RWPE2 (cell line): ENCODE results near the gene RSPH3.
A peak's percentile ranks its signal among the peaks of the same experiment; 100 is the strongest.
"Not testable (repeated sequence)": the region's sequence is repeated elsewhere in the genome, so short reads cannot be mapped to it uniquely, and the experiment has no call there.

Experiments
- ATAC-seq: fragments of 200-7000 bp; cut with Tn5 transposase; 3 replicates; pipeline ENCODE4 v1.9.1; 2021; ENCODE audit warnings: low read depth
- DNase-seq: peaks from one replicate; pipeline ENCODE4 v3.0.0-alpha.2; 2020; ENCODE audit warnings: low spot score
- H3K27ac ChIP-seq: fragments of 450-650 bp; 2 replicates; pipeline ENCODE4 v1.5.1; 2017; ENCODE audit warnings: mild to moderate bottlenecking; ENCODE audit not compliant: poor library complexity, severe bottlenecking
- H3K27me3 ChIP-seq: fragments of 250-450 bp; sonication (Bioruptor Pico); 2 replicates; pipeline ENCODE4 v1.5.1; 2021; ENCODE audit warnings: mild to moderate bottlenecking, moderate library complexity; ENCODE audit not compliant: insufficient read depth, poor library complexity, severe bottlenecking
- H3K36me3 ChIP-seq: fragments of 250-450 bp; sonication (Bioruptor Pico); 2 replicates; pipeline ENCODE4 v1.5.1; 2020; ENCODE audit warnings: low read depth, mild to moderate bottlenecking, moderate library complexity
- H3K4me1 ChIP-seq: fragments of 250-450 bp; sonication (Bioruptor Pico); 2 replicates; pipeline ENCODE4 v1.5.1; 2021; ENCODE audit warnings: mild to moderate bottlenecking, moderate library complexity; ENCODE audit not compliant: insufficient read depth, poor library complexity, severe bottlenecking
- H3K4me3 ChIP-seq: fragments of 250-450 bp; sonication (Bioruptor Pico); 2 replicates; pipeline ENCODE4 v1.5.1; 2021; ENCODE audit warnings: mild to moderate bottlenecking, moderate library complexity; ENCODE audit not compliant: severe bottlenecking
- H3K9me3 ChIP-seq: fragments of 250-450 bp; sonication (Bioruptor Pico); 2 replicates; pipeline ENCODE4 v1.5.1; 2021; ENCODE audit warnings: mild to moderate bottlenecking, moderate library complexity; ENCODE audit not compliant: severe bottlenecking
- TF ChIP-seq, protein P1 (sequence below): fragments of 450-650 bp; IDR thresholded peaks from one replicate; pipeline ENCODE4 v1.5.1; 2017; ENCODE audit warnings: mild to moderate bottlenecking, moderate library complexity; ENCODE audit not compliant: poor library complexity, severe bottlenecking

Gene RSPH3

DNA sequence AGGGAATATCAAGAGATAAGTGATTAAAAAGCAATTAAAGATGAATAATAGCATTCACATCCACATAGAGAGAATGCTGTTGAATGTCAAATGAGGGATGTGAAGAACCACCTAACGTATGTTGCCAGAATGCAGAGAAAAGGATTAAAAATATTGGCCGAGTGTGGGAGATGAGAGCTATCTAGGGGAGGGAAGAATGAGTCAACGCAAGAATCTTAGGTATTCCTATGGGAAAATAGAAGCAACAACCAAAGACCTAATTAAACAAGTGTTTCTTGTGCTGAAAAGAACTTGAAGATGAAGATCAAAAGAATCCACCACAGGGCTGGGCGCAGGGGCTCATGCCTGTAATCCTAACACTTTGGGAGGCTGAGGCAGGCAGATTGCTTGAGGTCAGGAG, 12.2 kb upstream of the RSPH3 start:
- no peak for DNase-seq

DNA sequence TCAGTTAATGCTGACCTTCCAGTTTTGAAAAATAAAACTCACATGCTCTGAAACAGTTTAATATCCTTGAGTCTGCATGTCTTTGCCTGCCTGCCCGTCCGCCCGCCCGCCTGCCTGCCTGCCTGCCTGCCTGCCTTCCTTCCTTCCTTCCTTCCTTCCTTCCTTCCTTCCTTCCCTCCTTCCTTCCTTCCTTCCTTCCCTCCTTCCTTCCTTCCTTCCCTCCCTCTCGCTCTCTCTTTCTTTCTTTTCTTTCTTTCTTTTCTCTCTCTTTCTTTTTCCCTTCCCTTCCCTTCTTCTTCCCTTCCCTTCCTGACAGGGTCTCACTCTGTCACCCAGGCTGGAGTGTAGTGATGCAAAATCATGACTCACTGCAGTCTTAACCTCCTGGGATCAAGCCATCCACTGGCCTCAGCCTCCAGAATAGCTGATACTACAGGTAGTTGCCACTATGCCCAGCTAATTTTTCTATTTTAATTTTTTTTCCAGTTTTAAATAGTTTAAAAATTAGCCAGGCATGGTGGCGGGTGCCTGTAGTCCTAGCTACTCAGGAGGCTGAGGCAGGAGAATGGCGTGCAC, 10.1 kb upstream of the RSPH3 start:
- H3K9me3 ChIP-seq, H3K27me3 ChIP-seq, H3K4me1 ChIP-seq, ATAC-seq, H3K27ac ChIP-seq, H3K36me3 ChIP-seq, H3K4me3 ChIP-seq, DNase-seq: not testable (repeated sequence)

More for the DNA sequence above, 12.2 kb upstream of the RSPH3 start:
- H3K9me3 ChIP-seq = peaks cover under 1% of the 10 kb centered on the region
- no peaks in the 10 kb centered on the region for H3K36me3 ChIP-seq
- no peak overlapping the region for H3K4me3 ChIP-seq
- H3K27ac ChIP-seq = no peak overlapping the region
- TF ChIP-seq, protein P1, sequence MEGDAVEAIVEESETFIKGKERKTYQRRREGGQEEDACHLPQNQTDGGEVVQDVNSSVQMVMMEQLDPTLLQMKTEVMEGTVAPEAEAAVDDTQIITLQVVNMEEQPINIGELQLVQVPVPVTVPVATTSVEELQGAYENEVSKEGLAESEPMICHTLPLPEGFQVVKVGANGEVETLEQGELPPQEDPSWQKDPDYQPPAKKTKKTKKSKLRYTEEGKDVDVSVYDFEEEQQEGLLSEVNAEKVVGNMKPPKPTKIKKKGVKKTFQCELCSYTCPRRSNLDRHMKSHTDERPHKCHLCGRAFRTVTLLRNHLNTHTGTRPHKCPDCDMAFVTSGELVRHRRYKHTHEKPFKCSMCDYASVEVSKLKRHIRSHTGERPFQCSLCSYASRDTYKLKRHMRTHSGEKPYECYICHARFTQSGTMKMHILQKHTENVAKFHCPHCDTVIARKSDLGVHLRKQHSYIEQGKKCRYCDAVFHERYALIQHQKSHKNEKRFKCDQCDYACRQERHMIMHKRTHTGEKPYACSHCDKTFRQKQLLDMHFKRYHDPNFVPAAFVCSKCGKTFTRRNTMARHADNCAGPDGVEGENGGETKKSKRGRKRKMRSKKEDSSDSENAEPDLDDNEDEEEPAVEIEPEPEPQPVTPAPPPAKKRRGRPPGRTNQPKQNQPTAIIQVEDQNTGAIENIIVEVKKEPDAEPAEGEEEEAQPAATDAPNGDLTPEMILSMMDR = no peak
- H3K27me3 ChIP-seq = no peaks in the 10 kb centered on the region
- H3K4me1 ChIP-seq = no peaks in the 10 kb centered on the region
- no peak for ATAC-seq

DNA sequence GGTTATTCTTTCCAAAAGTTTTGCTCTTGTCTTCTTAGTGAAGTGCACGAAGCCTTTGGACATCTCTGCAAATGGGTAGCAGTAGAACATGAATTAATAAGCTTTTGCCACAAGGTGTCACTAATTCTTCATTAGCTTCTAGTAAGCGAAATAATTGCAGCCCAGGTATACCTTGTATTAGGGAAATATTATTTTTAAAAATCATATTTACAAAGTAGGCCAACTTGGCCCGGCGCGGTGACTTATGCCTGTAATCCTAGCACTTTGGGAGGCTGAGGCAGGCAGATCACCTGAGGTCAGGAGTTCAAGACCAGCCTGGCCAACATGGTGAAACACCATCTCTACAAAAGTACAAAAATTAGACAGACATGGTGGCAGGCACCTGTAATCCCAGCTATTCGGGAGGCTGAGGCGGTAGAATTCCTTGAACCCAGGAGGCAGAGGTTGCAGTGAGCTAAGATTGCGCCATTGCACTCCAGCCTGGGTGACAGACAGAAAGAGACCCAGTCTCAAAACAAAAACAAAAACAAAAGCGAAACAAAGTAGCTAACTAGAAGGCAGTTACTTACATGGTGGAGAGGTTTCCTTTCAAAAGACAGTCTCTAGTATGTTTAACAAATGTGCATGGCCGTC, 8.8 kb upstream of the RSPH3 start:
- Histone ChIP-seq H3K27ac (no peak overlapping the region), H3K27me3 (no peaks in the 10 kb centered on the region), H3K9me3 (no peaks in the 10 kb centered on the region), H3K4me1 (no peaks in the 10 kb centered on the region), H3K4me3 (no peak overlapping the region), H3K36me3 (no peaks in the 10 kb centered on the region)
- 0 out of 3 replicates have a peak, but pooled peaks have one; percentile 45 for ATAC-seq
- TF ChIP-seq, protein P1 = peak; percentile 78
- DNase-seq = no peak

DNA sequence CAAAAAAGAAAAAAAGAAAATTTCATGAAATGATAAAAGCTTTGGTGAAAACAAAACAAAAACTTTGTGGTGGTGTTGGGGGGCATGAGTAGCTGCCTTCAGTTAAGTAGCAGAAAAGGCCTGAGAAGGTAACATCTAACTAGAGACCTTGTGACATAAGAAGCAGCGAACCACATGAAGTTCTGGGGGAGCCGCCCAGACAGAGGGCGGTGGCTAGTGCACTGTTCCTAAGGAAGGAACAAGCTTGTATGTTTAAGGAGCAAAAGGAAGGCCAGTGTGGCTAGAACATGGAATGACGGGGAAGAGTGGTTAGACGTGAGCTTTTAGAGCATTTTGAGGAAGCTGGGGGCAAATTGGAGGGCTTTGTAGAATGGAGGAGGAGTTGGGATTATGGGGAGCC, 7.5 kb upstream of the RSPH3 start:
- H3K9me3 ChIP-seq = no peaks in the 10 kb centered on the region
- no peaks in the 10 kb centered on the region for H3K36me3 ChIP-seq
- no peaks in the 10 kb centered on the region for H3K27me3 ChIP-seq
- no peak overlapping the region for H3K27ac ChIP-seq
- H3K4me1 ChIP-seq = peaks cover 4% of the 10 kb centered on the region
- no peak for DNase-seq
- TF ChIP-seq, protein P1 = no peak
- no peak overlapping the region for H3K4me3 ChIP-seq
- no peak for ATAC-seq

DNA sequence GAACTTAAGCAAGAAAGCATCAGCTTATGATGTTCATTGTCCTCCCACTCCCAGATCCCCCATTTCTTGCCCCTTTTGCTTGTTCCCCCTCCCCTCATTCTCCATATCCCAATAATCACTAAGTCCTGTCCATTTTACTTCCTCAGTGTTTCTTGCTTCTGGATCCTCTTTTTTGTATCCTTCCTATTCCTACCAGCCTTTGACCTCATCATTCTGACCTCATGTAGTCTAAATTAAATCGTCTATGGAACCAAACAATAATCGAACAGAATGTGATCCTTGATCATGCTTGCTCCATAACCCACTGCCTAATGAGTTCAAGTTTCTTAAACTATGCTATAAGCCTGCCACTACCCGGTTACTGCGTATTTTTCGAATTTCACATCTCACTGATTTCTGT, 5.4 kb upstream of the RSPH3 start:
- Histone ChIP-seq H3K27ac (no peak overlapping the region), H3K4me1 (peaks cover 15% of the 10 kb centered on the region), H3K9me3 (no peaks in the 10 kb centered on the region), H3K27me3 (no peaks in the 10 kb centered on the region), H3K36me3 (no peaks in the 10 kb centered on the region), H3K4me3 (no peak overlapping the region)
- TF ChIP-seq, protein P1 = no peak
- no peak for ATAC-seq
- DNase-seq = no peak
